Stimulated activated memory B cell treated with anti-CD40 and anti-IgM and Interleukin-4, amounts not matched to agents 10 μg/mL and 1 μg/mL and 100 μg/mL, for 72 hours (primary cell): ENCODE results near the gene DOCK8.
A peak's percentile ranks its signal among the peaks of the same experiment; 100 is the strongest.
"Not testable (repeated sequence)": the region's sequence is repeated elsewhere in the genome, so short reads cannot be mapped to it uniquely, and the experiment has no call there.

Source experiments
- ATAC-seq: fragments of 150-1000 bp; cut with Tn5 transposase; 2 replicates; pipeline ENCODE4 v1.10.0; 2021
- H3K27ac Mint-ChIP-seq: one replicate; pipeline ENCODE4 v1.8.0; 2022; ENCODE audit warnings: mild to moderate bottlenecking, mixed read lengths
- H3K27me3 Mint-ChIP-seq: one replicate; pipeline ENCODE4 v1.8.0; 2022; ENCODE audit warnings: mixed read lengths
- H3K36me3 Mint-ChIP-seq: one replicate; pipeline ENCODE4 v1.8.0; 2022; ENCODE audit warnings: mixed read lengths
- H3K4me1 Mint-ChIP-seq: one replicate; pipeline ENCODE4 v1.8.0; 2022; ENCODE audit warnings: mixed read lengths
- H3K4me3 Mint-ChIP-seq: one replicate; pipeline ENCODE4 v1.8.0; 2022; ENCODE audit warnings: mild to moderate bottlenecking, moderate library complexity, mixed read lengths
- H3K9me3 Mint-ChIP-seq: one replicate; pipeline ENCODE4 v1.8.0; 2022; ENCODE audit warnings: mixed read lengths

The DOCK8 gene

GRCh38 chr9:214648-215493 lies at the start of gene DOCK8:
Gene DOCK8 (plus strand): TSS chr9:214865. CDS start chr9:214977, 112 bp downstream.
- H3K36me3 Mint-ChIP-seq = no peaks in the 10 kb centered on the region
- peak; percentile 91 for ATAC-seq
- H3K4me3 Mint-ChIP-seq = peak within 1 kb of the TSS; percentile 83
- H3K4me1 Mint-ChIP-seq = peaks cover 22% of the 10 kb centered on the region
- no peaks in the 10 kb centered on the region for H3K27me3 Mint-ChIP-seq
- H3K9me3 Mint-ChIP-seq = no peaks in the 10 kb centered on the region
- H3K27ac Mint-ChIP-seq = peak within 1 kb of the TSS; percentile 92

DNA sequence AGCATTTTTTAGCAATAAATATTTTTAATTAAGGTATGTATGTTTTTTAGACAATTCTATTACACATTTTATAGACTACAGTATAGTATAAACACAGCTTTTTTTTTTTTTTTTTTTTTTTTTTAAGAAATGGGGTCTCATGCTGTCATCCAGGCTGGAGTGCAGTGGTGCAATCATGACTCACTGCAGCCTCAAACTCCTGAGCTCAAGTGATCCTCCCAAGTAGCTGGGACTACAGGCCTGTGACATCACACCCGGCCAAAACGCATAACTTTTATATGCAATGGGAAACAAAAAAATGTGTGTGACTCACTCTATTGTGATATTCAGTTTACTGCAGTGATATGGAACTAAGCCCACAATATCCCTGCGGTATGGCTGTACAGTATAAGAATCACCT lies 44.9 kb upstream of the DOCK8 start:
- H3K4me1 Mint-ChIP-seq, H3K27me3 Mint-ChIP-seq, ATAC-seq, H3K27ac Mint-ChIP-seq, H3K4me3 Mint-ChIP-seq, H3K9me3 Mint-ChIP-seq: not testable (repeated sequence)
- peaks cover 10% of the 10 kb centered on the region for H3K36me3 Mint-ChIP-seq

DNA sequence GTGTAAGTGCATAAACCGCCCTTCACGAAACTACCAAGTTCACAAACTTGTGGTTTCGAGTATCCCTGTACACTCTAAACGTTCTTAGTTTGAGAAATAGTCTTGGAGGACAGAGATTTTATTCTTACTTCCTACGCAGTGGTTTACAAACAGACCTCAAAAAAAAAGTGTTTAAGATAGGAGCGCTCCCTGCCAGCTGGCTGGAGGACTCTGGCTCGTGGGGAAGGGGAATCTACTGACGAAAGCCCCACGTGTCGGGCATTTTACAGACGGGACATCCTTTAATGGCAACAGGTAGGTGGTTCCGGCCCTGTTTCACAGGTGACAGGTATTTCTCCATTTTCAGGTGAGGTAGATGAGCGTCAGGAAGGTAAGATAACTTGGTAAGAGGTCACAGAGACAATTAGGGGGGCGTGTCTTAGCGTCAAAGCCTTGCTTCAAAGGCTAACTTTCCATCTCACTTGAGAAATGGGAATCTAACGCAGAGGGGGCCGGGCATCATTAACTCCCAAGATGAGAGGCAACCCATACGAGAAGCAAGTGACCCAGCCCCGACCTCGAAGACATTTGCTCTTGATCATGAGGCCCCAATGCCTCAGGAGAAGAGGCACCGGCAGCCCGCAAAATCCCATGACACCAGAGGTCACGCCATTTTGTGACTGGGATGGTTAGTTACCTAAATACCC lies 36.4 kb upstream of the DOCK8 start:
- not testable (repeated sequence) for H3K36me3 Mint-ChIP-seq, H3K4me1 Mint-ChIP-seq, ATAC-seq, H3K27me3 Mint-ChIP-seq, H3K9me3 Mint-ChIP-seq
- Mint-ChIP-seq H3K4me3 (peak overlapping the region; percentile 87), H3K27ac (peak overlapping the region; percentile 83)

GRCh38 chr9:178970-179383 lies 35.7 kb upstream of the DOCK8 start, which contains the start of gene ZNG1A:
Gene ZNG1A (minus strand): TSS chr9:179056. CDS start chr9:178969, 87 bp downstream.
- Mint-ChIP-seq H3K27ac (peak within 1 kb of the TSS; percentile 83), H3K4me3 (peak within 1 kb of the TSS; percentile 87)
- not testable (repeated sequence) for H3K36me3 Mint-ChIP-seq, H3K9me3 Mint-ChIP-seq, H3K4me1 Mint-ChIP-seq, H3K27me3 Mint-ChIP-seq, ATAC-seq

- ATAC-seq, H3K27me3 Mint-ChIP-seq, H3K27ac Mint-ChIP-seq, H3K4me1 Mint-ChIP-seq, H3K4me3 Mint-ChIP-seq, H3K36me3 Mint-ChIP-seq, H3K9me3 Mint-ChIP-seq: not testable (repeated sequence)
Observed at GRCh38 chr9:199601-200000, 15.1 kb upstream of the DOCK8 start.

DNA sequence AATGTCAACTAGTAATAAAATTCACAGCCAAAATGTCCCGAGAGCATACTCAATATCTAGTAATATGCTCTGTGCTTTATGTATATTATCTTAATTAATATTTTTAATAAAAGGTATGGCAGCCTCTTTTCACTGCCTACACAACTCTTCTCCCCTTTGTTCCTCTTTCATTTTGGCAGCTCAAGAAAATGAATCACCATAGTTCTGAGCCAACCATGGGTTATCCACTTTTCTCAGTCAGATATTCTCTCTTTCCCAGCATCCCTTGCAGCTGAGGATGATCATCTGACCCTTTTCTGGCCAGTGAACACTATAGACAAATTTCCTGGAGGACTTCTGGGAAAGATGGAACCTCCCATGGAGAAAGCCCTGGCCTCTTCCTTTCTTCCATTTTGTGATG lies 8.2 kb upstream of the DOCK8 start:
- no peak for ATAC-seq
- no peaks in the 10 kb centered on the region for H3K4me1 Mint-ChIP-seq
- H3K36me3 Mint-ChIP-seq = no peaks in the 10 kb centered on the region
- no peak overlapping the region for H3K27ac Mint-ChIP-seq
- H3K27me3 Mint-ChIP-seq = no peaks in the 10 kb centered on the region
- no peaks in the 10 kb centered on the region for H3K9me3 Mint-ChIP-seq
- no peak overlapping the region for H3K4me3 Mint-ChIP-seq

- H3K4me3 Mint-ChIP-seq = no peak overlapping the region
- no peaks in the 10 kb centered on the region for H3K9me3 Mint-ChIP-seq
- ATAC-seq = peak; percentile 16
- H3K27ac Mint-ChIP-seq = no peak overlapping the region
- H3K27me3 Mint-ChIP-seq = no peaks in the 10 kb centered on the region
- H3K4me1 Mint-ChIP-seq = no peaks in the 10 kb centered on the region
- H3K36me3 Mint-ChIP-seq = no peaks in the 10 kb centered on the region
Observed at GRCh38 chr9:209143-209758, 5.4 kb upstream of the DOCK8 start.

- H3K36me3 Mint-ChIP-seq = no peaks in the 10 kb centered on the region
- no peaks in the 10 kb centered on the region for H3K27me3 Mint-ChIP-seq
- H3K27ac Mint-ChIP-seq = no peak overlapping the region
- H3K4me3 Mint-ChIP-seq = no peak overlapping the region
- ATAC-seq = no peak
- H3K9me3 Mint-ChIP-seq = no peaks in the 10 kb centered on the region
- H3K4me1 Mint-ChIP-seq = peaks cover under 1% of the 10 kb centered on the region
Observed at GRCh38 chr9:211036-211435, 3.6 kb upstream of the DOCK8 start.

DNA sequence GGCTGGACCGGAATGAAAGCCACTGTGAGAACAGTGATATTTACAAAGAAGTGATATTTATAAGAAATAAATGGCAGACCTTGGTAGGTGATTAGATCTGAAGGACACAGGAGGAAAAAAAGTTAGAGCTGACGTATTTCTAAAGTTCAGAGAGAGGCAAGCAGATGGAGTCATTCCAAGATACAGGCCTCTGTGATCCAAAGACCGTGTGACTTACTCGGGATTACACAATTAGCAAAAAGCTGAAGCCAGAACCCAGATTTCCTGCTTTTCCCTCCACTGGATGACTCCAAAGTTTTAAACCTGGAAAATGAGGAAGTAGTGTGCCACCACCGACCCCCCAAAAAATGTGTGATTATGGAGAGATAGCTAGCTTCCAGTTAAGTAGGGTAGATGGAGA lies 3.1 kb upstream of the DOCK8 start:
- no peaks in the 10 kb centered on the region for H3K36me3 Mint-ChIP-seq
- H3K27ac Mint-ChIP-seq = no peak overlapping the region
- ATAC-seq = no peak

GRCh38 chr9:212297-212696 lies 2.4 kb upstream of the DOCK8 start:
- Mint-ChIP-seq H3K4me1 (peaks cover 13% of the 10 kb centered on the region), H3K36me3 (no peaks in the 10 kb centered on the region), H3K4me3 (no peak overlapping the region), H3K27ac (no peak overlapping the region), H3K9me3 (no peaks in the 10 kb centered on the region), H3K27me3 (no peaks in the 10 kb centered on the region)
- ATAC-seq = no peak

More for the DNA sequence above, 3.1 kb upstream of the DOCK8 start:
- Mint-ChIP-seq H3K4me3 (no peak overlapping the region), H3K27me3 (no peaks in the 10 kb centered on the region), H3K9me3 (no peaks in the 10 kb centered on the region), H3K4me1 (peaks cover 6% of the 10 kb centered on the region)

DNA sequence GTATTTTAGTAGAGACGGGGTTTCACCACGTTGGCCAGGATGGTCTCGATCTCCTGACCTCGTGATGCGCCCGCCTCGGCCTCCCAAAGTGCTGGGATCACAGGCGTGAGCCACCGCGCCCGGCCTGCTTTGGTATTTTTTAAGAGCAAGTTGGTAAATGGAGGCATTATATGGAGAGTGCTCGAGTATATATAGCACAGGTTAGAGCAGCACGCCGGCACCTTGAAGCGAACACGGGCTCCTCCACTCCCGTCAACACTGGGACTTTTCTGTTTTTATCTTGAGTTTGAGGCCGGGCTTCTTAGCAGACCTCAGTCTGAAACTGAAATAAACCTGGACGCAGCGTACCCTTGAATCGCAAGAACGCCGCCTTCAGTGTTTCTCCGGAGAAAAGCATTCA lies 764 bp upstream of the DOCK8 start:
- not testable (repeated sequence) for H3K36me3 Mint-ChIP-seq, H3K9me3 Mint-ChIP-seq, H3K27me3 Mint-ChIP-seq, ATAC-seq
- peak overlapping the region; percentile 92 for H3K27ac Mint-ChIP-seq
- H3K4me3 Mint-ChIP-seq = peak overlapping the region; percentile 83
- peaks cover 17% of the 10 kb centered on the region for H3K4me1 Mint-ChIP-seq

DNA sequence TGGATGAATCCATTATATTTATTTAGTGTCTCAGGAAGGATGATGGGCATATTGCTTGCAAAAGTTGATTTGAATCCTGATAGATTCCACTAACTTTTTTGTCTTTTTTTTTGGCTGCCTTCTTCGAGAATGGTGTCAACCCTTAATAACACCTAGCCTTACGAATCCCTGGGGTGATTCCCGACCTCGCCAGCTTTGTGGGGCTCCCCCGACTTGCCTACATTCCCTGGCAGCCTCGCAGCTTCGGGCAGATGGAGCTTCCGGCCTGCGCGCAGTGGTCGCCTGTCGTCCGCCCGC lies 366 bp upstream of the DOCK8 start:
- peak overlapping the region; percentile 92 for H3K27ac Mint-ChIP-seq
- H3K9me3 Mint-ChIP-seq = no peaks in the 10 kb centered on the region
- no peaks in the 10 kb centered on the region for H3K27me3 Mint-ChIP-seq
- ATAC-seq = no peak
- H3K4me3 Mint-ChIP-seq = peak overlapping the region; percentile 83
- no peaks in the 10 kb centered on the region for H3K36me3 Mint-ChIP-seq
- peaks cover 17% of the 10 kb centered on the region for H3K4me1 Mint-ChIP-seq

DNA sequence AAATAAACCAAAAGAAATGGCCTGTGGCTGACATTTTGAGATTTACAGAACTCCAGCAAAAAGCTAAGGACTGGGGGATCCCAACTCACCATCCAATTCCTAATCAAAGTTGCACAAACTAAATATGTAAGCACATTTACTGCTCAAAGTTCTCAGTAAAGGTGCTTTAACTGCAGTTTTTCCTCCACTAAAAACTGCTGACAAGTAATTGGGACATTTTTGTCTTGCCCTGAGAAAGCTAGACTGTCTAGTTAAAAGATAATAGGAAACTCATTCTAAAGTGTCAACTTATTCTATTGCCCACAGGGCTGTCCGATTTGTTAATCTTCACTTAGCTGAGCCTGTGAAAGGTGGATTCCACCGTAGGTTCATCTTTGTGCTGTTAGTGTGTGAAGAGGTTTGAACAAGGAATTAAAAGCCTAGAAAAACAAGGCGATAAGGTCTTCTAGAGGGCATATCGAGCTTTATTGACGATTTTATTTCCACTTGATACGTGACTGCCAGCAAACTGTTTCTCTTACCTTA lies 1.0 kb downstream of the DOCK8 start:
- no peak for ATAC-seq
- Mint-ChIP-seq H3K4me3 (peak overlapping the region; percentile 83), H3K9me3 (no peaks in the 10 kb centered on the region), H3K4me1 (peaks cover 28% of the 10 kb centered on the region), H3K27ac (peak overlapping the region; percentile 92), H3K36me3 (no peaks in the 10 kb centered on the region), H3K27me3 (no peaks in the 10 kb centered on the region)

GRCh38 chr9:216866-217265 lies 2.2 kb downstream of the DOCK8 start:
- peak overlapping the region; percentile 83 for H3K4me3 Mint-ChIP-seq
- ATAC-seq = no peak
- H3K27me3 Mint-ChIP-seq = no peaks in the 10 kb centered on the region
- no peaks in the 10 kb centered on the region for H3K9me3 Mint-ChIP-seq
- H3K4me1 Mint-ChIP-seq = peaks cover 29% of the 10 kb centered on the region
- peak overlapping the region; percentile 92 for H3K27ac Mint-ChIP-seq
- H3K36me3 Mint-ChIP-seq = no peaks in the 10 kb centered on the region

DNA sequence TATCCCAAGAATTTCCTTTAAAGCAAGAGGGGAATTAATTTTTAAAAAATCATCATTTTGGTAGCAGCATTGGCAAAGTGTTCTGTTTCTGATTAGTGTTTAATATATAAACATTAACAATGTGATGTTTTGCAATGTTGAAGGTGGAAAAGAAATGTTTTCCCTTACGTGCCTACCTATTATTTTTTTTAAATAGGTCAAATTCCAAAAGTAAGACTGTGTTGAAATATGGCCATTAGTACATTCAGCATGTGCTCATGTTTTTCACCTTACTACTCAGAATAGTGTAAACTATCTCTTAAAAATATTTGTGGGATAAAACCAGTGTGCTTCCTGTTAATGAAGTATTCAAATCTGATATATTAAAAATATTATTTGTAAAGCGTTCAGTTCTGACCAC lies 3.3 kb downstream of the DOCK8 start:
- Mint-ChIP-seq H3K27me3 (no peaks in the 10 kb centered on the region), H3K27ac (no peak overlapping the region), H3K9me3 (no peaks in the 10 kb centered on the region), H3K36me3 (no peaks in the 10 kb centered on the region), H3K4me1 (peaks cover 40% of the 10 kb centered on the region), H3K4me3 (no peak overlapping the region)
- ATAC-seq = no peak
